ENCODE results near the gene ATG7.

DNA sequence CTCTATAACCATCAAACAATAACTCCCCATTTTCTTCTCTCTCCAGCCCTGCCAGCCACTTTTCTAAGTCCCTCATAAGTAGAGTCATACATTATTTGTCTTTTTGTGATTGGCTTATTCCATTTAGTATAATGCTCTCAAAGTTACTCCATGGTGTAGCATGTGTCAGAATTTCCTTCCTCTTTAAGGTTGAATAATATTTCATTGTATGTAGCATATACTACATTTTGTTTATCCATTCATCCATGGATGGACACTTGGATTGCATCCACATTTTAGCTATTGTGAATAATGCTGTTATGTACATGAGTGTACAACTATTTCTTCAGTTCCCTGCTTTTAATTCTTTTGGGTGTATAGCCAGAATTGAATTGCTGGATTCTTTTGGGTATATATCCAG lies 138.4 kb downstream of the ATG7 start:
- TF ChIP-seq GATA3 (IDR thresholded peaks at IDR 0.05; ENCODE audit: borderline replicate concordance): no peak
- TF ChIP-seq, protein P1, sequence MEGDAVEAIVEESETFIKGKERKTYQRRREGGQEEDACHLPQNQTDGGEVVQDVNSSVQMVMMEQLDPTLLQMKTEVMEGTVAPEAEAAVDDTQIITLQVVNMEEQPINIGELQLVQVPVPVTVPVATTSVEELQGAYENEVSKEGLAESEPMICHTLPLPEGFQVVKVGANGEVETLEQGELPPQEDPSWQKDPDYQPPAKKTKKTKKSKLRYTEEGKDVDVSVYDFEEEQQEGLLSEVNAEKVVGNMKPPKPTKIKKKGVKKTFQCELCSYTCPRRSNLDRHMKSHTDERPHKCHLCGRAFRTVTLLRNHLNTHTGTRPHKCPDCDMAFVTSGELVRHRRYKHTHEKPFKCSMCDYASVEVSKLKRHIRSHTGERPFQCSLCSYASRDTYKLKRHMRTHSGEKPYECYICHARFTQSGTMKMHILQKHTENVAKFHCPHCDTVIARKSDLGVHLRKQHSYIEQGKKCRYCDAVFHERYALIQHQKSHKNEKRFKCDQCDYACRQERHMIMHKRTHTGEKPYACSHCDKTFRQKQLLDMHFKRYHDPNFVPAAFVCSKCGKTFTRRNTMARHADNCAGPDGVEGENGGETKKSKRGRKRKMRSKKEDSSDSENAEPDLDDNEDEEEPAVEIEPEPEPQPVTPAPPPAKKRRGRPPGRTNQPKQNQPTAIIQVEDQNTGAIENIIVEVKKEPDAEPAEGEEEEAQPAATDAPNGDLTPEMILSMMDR (IDR thresholded peaks at IDR 0.05): no peak
- no peak for TF ChIP-seq POLR2A (IDR thresholded peaks at IDR 0.05; ENCODE audit: low read length)
- no peak for TF ChIP-seq HDAC2 (IDR thresholded peaks at IDR 0.05)
- TF ChIP-seq, protein P2, sequence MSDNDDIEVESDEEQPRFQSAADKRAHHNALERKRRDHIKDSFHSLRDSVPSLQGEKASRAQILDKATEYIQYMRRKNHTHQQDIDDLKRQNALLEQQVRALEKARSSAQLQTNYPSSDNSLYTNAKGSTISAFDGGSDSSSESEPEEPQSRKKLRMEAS (IDR thresholded peaks at IDR 0.05): no peak
- TF ChIP-seq EP300 (IDR thresholded peaks at IDR 0.05): no peak
- no peak for TF ChIP-seq KDM5A (IDR thresholded peaks at IDR 0.05)

Data from A549 (cell line).